HEK293 (cell line): ENCODE measurements around the gene HSPA8.

Experiments
- CTCF ChIA-PET: fragments of 350-600 bp; formaldehyde crosslinking; extraction: SDS; loops from one replicate; lab custom pipeline; 2021; ENCODE audit warnings: antibody characterized with exemption; lab: Yijun Ruan, JAX
- POLR2A ChIA-PET: fragments of 300-600 bp; formaldehyde crosslinking; extraction: SDS; loops from one replicate; lab custom pipeline; 2020; ENCODE audit warnings: antibody characterized with exemption, inconsistent platforms; lab: Yijun Ruan, JAX
- H3K27ac ChIP-seq: fragments of 200-500 bp; sonication (Bioruptor generic); 2 replicates; pipeline ENCODE4 v1.5.1; 2014; ENCODE audit warnings: low read depth, low read length, control low read depth, inconsistent platforms; ENCODE audit errors: extremely low read depth
- H3K36me3 ChIP-seq, 2 experiments: fragments of 200-500 bp in 1 of 2; sonication (Bioruptor generic) in 1 of 2; 1 replicate in 1 of 2; 2 replicates in 1 of 2; pipeline ENCODE4 v1.5.1; 2014 to 2017; ENCODE audit warnings: inconsistent platforms in 2 of 2, low read length in 2 of 2; ENCODE audit not compliant: control insufficient read depth in 2 of 2, insufficient read depth in 1 of 2
- H3K4me1 ChIP-seq: fragments of 200-500 bp; sonication (Bioruptor generic); 2 replicates; pipeline ENCODE4 v1.5.1; 2014; ENCODE audit warnings: mild to moderate bottlenecking, low read length, inconsistent platforms; ENCODE audit not compliant: control insufficient read depth, insufficient read depth
- H3K4me3 ChIP-seq: 2 replicates; pipeline ENCODE4 v1.5.1; 2011; ENCODE audit warnings: low read depth, mild to moderate bottlenecking, control low read depth, low read length, moderate library complexity
- H3K9me3 ChIP-seq: fragments of 200-500 bp; sonication (Bioruptor generic); 2 replicates; pipeline ENCODE4 v1.5.1; 2014; ENCODE audit warnings: low read depth, low read length, inconsistent platforms; ENCODE audit not compliant: control insufficient read depth, insufficient read depth
- ATF2 ChIP-seq: fragments of 450-650 bp; formaldehyde crosslinking; IDR thresholded peaks from 2 replicates; pipeline ENCODE4 v1.5.1; 2016; ENCODE audit warnings: missing biosample characterization, missing genetic modification characterization, low read depth
- GFI1B ChIP-seq: fragments of 450-650 bp; formaldehyde crosslinking; IDR thresholded peaks from 2 replicates; pipeline ENCODE4 v1.5.1; 2016; ENCODE audit warnings: missing biosample characterization, missing genetic modification characterization
- GLIS1 ChIP-seq: fragments of 450-650 bp; formaldehyde crosslinking; IDR thresholded peaks from 2 replicates; pipeline ENCODE4 v1.5.1; 2016; ENCODE audit warnings: missing biosample characterization, missing genetic modification characterization
- KLF10 ChIP-seq: fragments of 450-650 bp; IDR thresholded peaks from 2 replicates; pipeline ENCODE4 v1.5.1; 2018; ENCODE audit warnings: missing biosample characterization, mild to moderate bottlenecking, missing genetic modification characterization
- OSR2 ChIP-seq: fragments of 450-650 bp; formaldehyde crosslinking; IDR thresholded peaks from 2 replicates; pipeline ENCODE4 v1.5.1; 2016; ENCODE audit warnings: missing biosample characterization, missing genetic modification characterization
- OVOL3 ChIP-seq: fragments of 450-650 bp; formaldehyde crosslinking; IDR thresholded peaks from 2 replicates; pipeline ENCODE4 v1.5.1; 2016; ENCODE audit warnings: missing biosample characterization, missing genetic modification characterization
- RBAK ChIP-seq: fragments of 450-650 bp; formaldehyde crosslinking; IDR thresholded peaks from 2 replicates; pipeline ENCODE4 v1.5.1; 2016; ENCODE audit warnings: missing biosample characterization, missing genetic modification characterization
- SETDB1 ChIP-seq: IDR thresholded peaks from one replicate; pipeline ENCODE4 v1.6.1; 2017; ENCODE audit warnings: mild to moderate bottlenecking, low read length, moderate library complexity, mixed read lengths; ENCODE audit not compliant: insufficient read length
- SP7 ChIP-seq: fragments of 450-650 bp; formaldehyde crosslinking; IDR thresholded peaks from 2 replicates; pipeline ENCODE4 v1.5.1; 2016; ENCODE audit warnings: missing biosample characterization, missing genetic modification characterization
- ZBTB49 ChIP-seq: fragments of 450-650 bp; formaldehyde crosslinking; IDR thresholded peaks from 2 replicates; pipeline ENCODE4 v1.5.1; 2016; ENCODE audit warnings: missing biosample characterization, missing genetic modification characterization, low read depth
- ZFP37 ChIP-seq: fragments of 450-650 bp; formaldehyde crosslinking; IDR thresholded peaks from 2 replicates; pipeline ENCODE4 v1.5.1; 2016; ENCODE audit warnings: missing biosample characterization, missing genetic modification characterization
- ZNF112 ChIP-seq: fragments of 450-650 bp; formaldehyde crosslinking; IDR thresholded peaks from 2 replicates; pipeline ENCODE4 v1.5.0; 2017; ENCODE audit warnings: missing biosample characterization, missing genetic modification characterization
- ZNF18 ChIP-seq: fragments of 450-650 bp; formaldehyde crosslinking; IDR thresholded peaks from 2 replicates; pipeline ENCODE4 v1.5.1; 2016; ENCODE audit warnings: missing biosample characterization, missing genetic modification characterization
- ZNF184 ChIP-seq: fragments of 450-650 bp; IDR thresholded peaks from 2 replicates; pipeline ENCODE4 v1.5.1; 2018; ENCODE audit warnings: missing biosample characterization, mild to moderate bottlenecking, missing genetic modification characterization
- ZNF202 ChIP-seq: fragments of 450-650 bp; formaldehyde crosslinking; IDR thresholded peaks from 2 replicates; pipeline ENCODE4 v1.5.1; 2016; ENCODE audit warnings: missing biosample characterization, missing genetic modification characterization, borderline replicate concordance
- ZNF350 ChIP-seq: fragments of 450-650 bp; formaldehyde crosslinking; IDR thresholded peaks from 2 replicates; pipeline ENCODE4 v1.5.0; 2017; ENCODE audit warnings: missing biosample characterization, mild to moderate bottlenecking, missing genetic modification characterization
- ZNF501 ChIP-seq: fragments of 450-650 bp; formaldehyde crosslinking; IDR thresholded peaks from 2 replicates; pipeline ENCODE4 v1.5.1; 2016; ENCODE audit warnings: missing biosample characterization, missing genetic modification characterization
- ZNF596 ChIP-seq: fragments of 450-650 bp; IDR thresholded peaks from 2 replicates; pipeline ENCODE4 v1.5.0; 2018; ENCODE audit warnings: missing biosample characterization, mild to moderate bottlenecking, missing genetic modification characterization, moderate library complexity
- ZNF677 ChIP-seq: fragments of 450-650 bp; IDR thresholded peaks from 2 replicates; pipeline ENCODE4 v1.5.0; 2018; ENCODE audit warnings: missing biosample characterization, mild to moderate bottlenecking, missing genetic modification characterization, moderate library complexity
- ZNF692 ChIP-seq: fragments of 450-650 bp; formaldehyde crosslinking; IDR thresholded peaks from 2 replicates; pipeline ENCODE4 v1.5.1; 2016; ENCODE audit warnings: missing biosample characterization, missing genetic modification characterization
- ZSCAN23 ChIP-seq: fragments of 450-650 bp; formaldehyde crosslinking; IDR thresholded peaks from 2 replicates; pipeline ENCODE4 v1.5.1; 2016; ENCODE audit warnings: missing biosample characterization, missing genetic modification characterization

The HSPA8 gene

GRCh38 chr11:123100379-123101085 is 38.6 kb upstream of the HSPA8 start:
- TF ChIP-seq ZNF350 (tag by site-specific recombination) = no peak
- no peak for TF ChIP-seq RBAK (tag by site-specific recombination)
- no peak for TF ChIP-seq ZBTB49
- no peak for TF ChIP-seq ZNF112
- TF ChIP-seq ZNF596 = no peak
- ChIA-PET CTCF (interaction anchor here (1.1 to 1.8 kb wide), 3 partner anchors 10 to 200 kb away, joined by 3 to 5 read pairs (median 5); no protein-coding TSS in a partner anchor), POLR2A (no interaction called here)
- no peak overlapping the region for H3K27ac ChIP-seq
- no peaks in the 10 kb centered on the region for H3K9me3 ChIP-seq
- no peak overlapping the region for H3K4me3 ChIP-seq
- no peaks in the 10 kb centered on the region for H3K36me3 ChIP-seq
- 0 out of 2 replicates have a peak, but pooled peaks cover 3% of the 10 kb centered on the region for H3K4me1 ChIP-seq

- Histone ChIP-seq H3K36me3 (no peaks in the 10 kb centered on the region), H3K4me3 (no peak overlapping the region), H3K27ac (no peak overlapping the region), H3K9me3 (no peaks in the 10 kb centered on the region), H3K4me1 (0 out of 2 replicates have a peak, but pooled peaks cover 3% of the 10 kb centered on the region)
- ChIA-PET POLR2A (no interaction called here), CTCF (interaction anchor here (1.2 to 1.8 kb wide), 2 partner anchors 12 to 163 kb away, joined by 5 to 6 read pairs; no protein-coding TSS in a partner anchor)
- TF ChIP-seq OSR2 (tag by site-specific recombination) (no peak), ZNF18 (tag by site-specific recombination) (no peak), ATF2 (tag by site-specific recombination) (no peak), ZSCAN23 (tag by site-specific recombination) (no peak), SETDB1 (no peak), SP7 (no peak), ZNF677 (tag by site-specific recombination) (no peak), ZNF202 (tag by site-specific recombination) (no peak), GFI1B (tag by site-specific recombination) (no peak), ZFP37 (tag by site-specific recombination) (no peak), KLF10 (tag by site-specific recombination) (no peak), ZNF184 (tag by site-specific recombination) (no peak), ZNF501 (tag by site-specific recombination) (no peak), OVOL3 (no peak), GLIS1 (tag by site-specific recombination) (no peak), ZNF692 (no peak)
Measured at GRCh38 chr11:123098990-123099389, 37.1 kb upstream of the HSPA8 start.
